Lower leg skin (tissue), 4 donors: ENCODE results near the gene EXD1. TPM values are rescaled to one million over a fixed set of nuclear protein-coding genes. Genes with fewer than 3 reads are reported as not detected.

ENCODE experiments used
- DNase-seq, 2 donors: peaks; one replicate each; pipeline ENCODE4 v3.0.0-alpha.2; 2019; ENCODE audit warnings: low spot score in 2 of 2
- H3K4me3 ChIP-seq: fragments of 200-600 bp; sonication (generic); 2 replicates; pipeline ENCODE4 v1.5.1; 2017; ENCODE audit warnings: mild to moderate bottlenecking, low read depth; ENCODE audit not compliant: poor library complexity, severe bottlenecking
- POLR2A ChIP-seq, 2 donors: fragments of 450-650 bp; IDR thresholded peaks; one replicate each; pipeline ENCODE4 v1.6.1; 2016 to 2017; ENCODE audit warnings: antibody characterized with exemption in 2 of 2, mild to moderate bottlenecking in 1 of 2, moderate library complexity in 1 of 2
- WGBS, 2 donors: methylation state at CpG; one replicate each; pipeline ENCODE4 v1.1.5; 2018; 5-methylcytosine and 5-hydroxymethylcytosine counted together
- intact Hi-C: fragments of 100-400 bp; cut with DNase I; formaldehyde crosslinking; loops from one replicate; pipeline ENCODE4 v1.15.0; 2023; ENCODE audit warnings: low total_unique reads
- total RNA-seq, 4 donors: library from RNA; depleted of rRNA; stranded (reverse); fragments of >200 nt; gene quantifications; one replicate each; pipeline ENCODE4 v1.1.0, GENCODE V29; 2016
- TF ChIP-seq, protein P1 (sequence below), 3 donors: fragments of 450-650 bp; IDR thresholded peaks; one replicate each; pipeline ENCODE4 v1.5.1; 2016; ENCODE audit warnings: antibody characterized with exemption in 3 of 3, mild to moderate bottlenecking in 3 of 3, moderate library complexity in 2 of 3

Gene EXD1, protein sequence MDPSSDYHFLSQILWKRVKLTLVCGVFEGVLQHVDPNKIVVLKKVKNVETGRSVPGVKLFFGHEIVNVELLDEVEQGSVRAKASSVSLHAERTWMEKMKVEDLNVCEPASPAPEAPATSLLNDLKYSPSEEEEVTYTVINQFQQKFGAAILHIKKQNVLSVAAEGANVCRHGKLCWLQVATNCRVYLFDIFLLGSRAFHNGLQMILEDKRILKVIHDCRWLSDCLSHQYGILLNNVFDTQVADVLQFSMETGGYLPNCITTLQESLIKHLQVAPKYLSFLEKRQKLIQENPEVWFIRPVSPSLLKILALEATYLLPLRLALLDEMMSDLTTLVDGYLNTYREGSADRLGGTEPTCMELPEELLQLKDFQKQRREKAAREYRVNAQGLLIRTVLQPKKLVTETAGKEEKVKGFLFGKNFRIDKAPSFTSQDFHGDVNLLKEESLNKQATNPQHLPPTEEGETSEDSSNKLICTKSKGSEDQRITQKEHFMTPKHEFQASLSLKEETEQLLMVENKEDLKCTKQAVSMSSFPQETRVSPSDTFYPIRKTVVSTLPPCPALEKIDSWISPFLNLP
- not detected for total RNA-seq

GRCh38 chr15:41230650-41231421 lies at the start of gene EXD1, which contains the start of gene CHP1:
TSS of gene EXD1 (minus strand) at chr15:41230757. CDS start at chr15:41226575, 4,182 bp downstream.
TSS of gene CHP1 (plus strand) at chr15:41231268. CDS start at chr15:41231383, 115 bp downstream.
- 0 to 1% methylated on average over 48 to 63 of the region's 72 CpGs for WGBS, 2 donors
- TF ChIP-seq POLR2A (IDR thresholded peaks at IDR 0.05): no peak
- TF ChIP-seq, protein P1, sequence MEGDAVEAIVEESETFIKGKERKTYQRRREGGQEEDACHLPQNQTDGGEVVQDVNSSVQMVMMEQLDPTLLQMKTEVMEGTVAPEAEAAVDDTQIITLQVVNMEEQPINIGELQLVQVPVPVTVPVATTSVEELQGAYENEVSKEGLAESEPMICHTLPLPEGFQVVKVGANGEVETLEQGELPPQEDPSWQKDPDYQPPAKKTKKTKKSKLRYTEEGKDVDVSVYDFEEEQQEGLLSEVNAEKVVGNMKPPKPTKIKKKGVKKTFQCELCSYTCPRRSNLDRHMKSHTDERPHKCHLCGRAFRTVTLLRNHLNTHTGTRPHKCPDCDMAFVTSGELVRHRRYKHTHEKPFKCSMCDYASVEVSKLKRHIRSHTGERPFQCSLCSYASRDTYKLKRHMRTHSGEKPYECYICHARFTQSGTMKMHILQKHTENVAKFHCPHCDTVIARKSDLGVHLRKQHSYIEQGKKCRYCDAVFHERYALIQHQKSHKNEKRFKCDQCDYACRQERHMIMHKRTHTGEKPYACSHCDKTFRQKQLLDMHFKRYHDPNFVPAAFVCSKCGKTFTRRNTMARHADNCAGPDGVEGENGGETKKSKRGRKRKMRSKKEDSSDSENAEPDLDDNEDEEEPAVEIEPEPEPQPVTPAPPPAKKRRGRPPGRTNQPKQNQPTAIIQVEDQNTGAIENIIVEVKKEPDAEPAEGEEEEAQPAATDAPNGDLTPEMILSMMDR (IDR thresholded peaks at IDR 0.05): peak in 1 of 3 donors; percentile 97
- intact Hi-C loops: no loop called here
- H3K4me3 ChIP-seq: peak within 1 kb of the TSS; percentile 92
- peak; percentile 98 to 100 for DNase-seq

DNA sequence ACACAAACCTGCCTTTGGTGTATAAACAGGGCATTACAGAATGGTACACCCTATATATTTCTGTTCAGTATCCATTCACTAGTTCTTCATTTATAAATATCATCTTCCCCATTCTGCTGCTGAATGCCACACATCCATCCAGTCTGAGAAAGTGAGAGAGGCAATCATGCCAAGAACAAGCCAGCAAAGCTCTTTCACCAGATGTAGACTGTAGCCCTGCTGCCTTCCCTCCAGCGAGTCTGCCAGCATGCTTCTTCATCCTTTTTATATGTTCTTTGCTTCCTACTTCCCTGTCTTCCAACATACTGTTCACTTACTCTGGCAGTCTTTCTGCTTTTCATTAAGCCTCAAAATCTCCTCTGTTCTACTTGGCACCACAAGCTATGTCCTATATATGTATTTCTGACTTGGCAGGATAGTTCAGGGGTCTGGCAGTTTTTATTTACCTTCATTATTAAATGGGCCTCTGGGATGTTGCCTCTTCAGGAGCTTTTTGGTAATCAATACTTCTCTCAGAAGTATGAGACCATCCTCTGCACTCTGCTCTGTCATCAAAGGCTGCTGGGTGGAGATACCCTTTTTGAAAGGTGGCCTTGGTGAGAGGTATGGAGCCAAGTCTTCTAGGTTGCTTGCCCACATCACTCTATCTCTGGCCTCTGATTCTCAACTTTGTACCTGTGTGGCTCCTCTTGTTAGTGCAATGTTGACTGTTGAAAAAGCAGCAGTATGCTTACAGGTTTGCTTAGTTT lies 49.2 kb upstream of the EXD1 start:
- no peak for TF ChIP-seq POLR2A (IDR thresholded peaks at IDR 0.05)
- TF ChIP-seq, protein P1 (IDR thresholded peaks at IDR 0.05): no peak
- 72 to 77% methylated on average over 1 of the region's 1 CpG for WGBS, 2 donors
- no peak overlapping the region for H3K4me3 ChIP-seq
- intact Hi-C loops: no loop called here
- DNase-seq: peak in 1 of 2 donors; percentile 45

- H3K4me3 ChIP-seq: no peak overlapping the region
- TF ChIP-seq, protein P1 (IDR thresholded peaks at IDR 0.05): no peak
- TF ChIP-seq POLR2A (IDR thresholded peaks at IDR 0.05): no peak
- intact Hi-C loops: no loop called here
- 96 to 98% methylated on average over 3 of the region's 3 CpGs for WGBS, 2 donors
- no peak for DNase-seq
These were observed 47.8 kb upstream of the EXD1 start for GRCh38 chr15:41278319-41278718.

- no peak overlapping the region for H3K4me3 ChIP-seq
- intact Hi-C loops: no loop called here
- no peak for DNase-seq
- no peak for TF ChIP-seq POLR2A (IDR thresholded peaks at IDR 0.05)
- TF ChIP-seq, protein P1 (IDR thresholded peaks at IDR 0.05): no peak
These were observed 46.3 kb upstream of the EXD1 start for GRCh38 chr15:41276831-41277230.

GRCh38 chr15:41269887-41270286 lies 39.3 kb upstream of the EXD1 start:
- no peak overlapping the region for H3K4me3 ChIP-seq
- no peak for TF ChIP-seq POLR2A (IDR thresholded peaks at IDR 0.05)
- TF ChIP-seq, protein P1 (IDR thresholded peaks at IDR 0.05): no peak
- 93 to 97% methylated on average over 2 of the region's 2 CpGs for whole genome bisulfite sequencing, 2 donors
- DNase-seq: peak in 1 of 2 donors; percentile 10
- intact Hi-C loops: no loop called here
